Measurements from ENCODE around the gene SPO11. TPM values are rescaled to one million over a fixed set of nuclear protein-coding genes. Genes with fewer than 3 reads are reported as not detected.

SPO11 gene
- total RNA-seq, 1 experiment from 2014 or later: not detected

GRCh38 chr20:57283860-57284259 lies 45.7 kb upstream of the SPO11 start:
- TF ChIP-seq CTCF (conservative IDR thresholded peaks at IDR 0.05): no peak
- Histone ChIP-seq H3K4me1 (ENCODE audit: insufficient read depth, low read length) (no peaks in the 10 kb centered on the region), H3K4ac (ENCODE audit: low read depth, low read length) (no peak overlapping the region), H3K79me2 (ENCODE audit: insufficient read depth, low read length) (no peaks in the 10 kb centered on the region), H3K9ac (ENCODE audit: extremely low read depth, insufficient read length, low read length) (no peak overlapping the region), H3T11ph (ENCODE audit: low read length) (no peak overlapping the region), H3K27ac (ENCODE audit: insufficient read length, low read depth, low read length) (no peak overlapping the region), H4K91ac (ENCODE audit: insufficient read length, low read depth, low read length) (no peak overlapping the region), H2BK120ac (ENCODE audit: low read depth, low read length, poor library complexity, severe bottlenecking) (no peak overlapping the region), H2BK15ac (ENCODE audit: low read depth, low read length) (no peak overlapping the region), H3K14ac (ENCODE audit: insufficient read depth, low read length) (no peak overlapping the region), H3K23me2 (ENCODE audit: insufficient read length, low read depth, low read length, poor library complexity, severe bottlenecking) (no peaks in the 10 kb centered on the region), H3K18ac (ENCODE audit: insufficient read length, low read depth, low read length) (no peak overlapping the region), H2BK5ac (ENCODE audit: insufficient read length, low read length) (no peak overlapping the region), H3K79me1 (ENCODE audit: insufficient read depth, low read depth, low read length, poor library complexity, severe bottlenecking) (no peaks in the 10 kb centered on the region), H3K4me2 (ENCODE audit: insufficient read depth, insufficient read length, low read length) (no peak overlapping the region), H2BK20ac (ENCODE audit: low read depth, low read length, poor library complexity, severe bottlenecking) (no peak overlapping the region), H4K5ac (ENCODE audit: insufficient read length, low read depth, low read length) (no peak overlapping the region), H2BK12ac (ENCODE audit: insufficient read length, low read depth, low read length) (no peak overlapping the region), H2AK5ac (ENCODE audit: insufficient read length, low read length) (no peak overlapping the region), H3K9me3 (ENCODE audit: control insufficient read depth, low read depth, low read length) (no peaks in the 10 kb centered on the region), H2AFZ (ENCODE audit: low read length) (no peak overlapping the region), H3K56ac (ENCODE audit: insufficient read length, low read depth, low read length) (no peak overlapping the region), H4K8ac (replicated peaks; ENCODE audit: insufficient read length, low read depth, low read length) (no peak overlapping the region), H3K27me3 (ENCODE audit: insufficient read depth, low read length) (no peaks in the 10 kb centered on the region), H4K20me1 (ENCODE audit: control insufficient read depth, insufficient read depth, insufficient read length) (no peaks in the 10 kb centered on the region), H3K23ac (ENCODE audit: insufficient read length, low read depth, low read length) (no peak overlapping the region)
- no peak for DNase-seq
- H3K27me3 Mint-ChIP-seq (ENCODE audit: low read depth): peaks cover 34% of the 10 kb centered on the region
- no peaks in the 10 kb centered on the region for H3K36me3 Mint-ChIP-seq (ENCODE audit: insufficient read depth in 1 of 3, low read depth in 3 of 3)
- H3K27ac Mint-ChIP-seq: no peak overlapping the region
- H3K9me3 Mint-ChIP-seq: no peaks in the 10 kb centered on the region; a peak in 1 of 5 replicates
- H3K4me1 Mint-ChIP-seq: peaks cover 28 to 58% of the 10 kb centered on the region in 2 experiments
- no CpG with 5 or more reads among the region's 7 CpGs for WGBS (ENCODE audit: extremely low coverage, insufficient read length, low lambda C conversion rate)
- no peak overlapping the region for H3K4me3 Mint-ChIP-seq

Measured in H9 (cell line).